HG03064 (cell line): ENCODE results near the gene AKT1.
"Not testable (repeated sequence)": the region's sequence is repeated elsewhere in the genome, so short reads cannot be mapped to it uniquely, and the experiment has no call there.

Source experiments
- ATAC-seq: cut with Tn5 transposase; IDR thresholded peaks from one replicate; pipeline ENCODE4 v1.9.1; 2021; ENCODE audit warnings: low read depth; ENCODE audit not compliant: unreplicated experiment

The AKT1 gene

DNA sequence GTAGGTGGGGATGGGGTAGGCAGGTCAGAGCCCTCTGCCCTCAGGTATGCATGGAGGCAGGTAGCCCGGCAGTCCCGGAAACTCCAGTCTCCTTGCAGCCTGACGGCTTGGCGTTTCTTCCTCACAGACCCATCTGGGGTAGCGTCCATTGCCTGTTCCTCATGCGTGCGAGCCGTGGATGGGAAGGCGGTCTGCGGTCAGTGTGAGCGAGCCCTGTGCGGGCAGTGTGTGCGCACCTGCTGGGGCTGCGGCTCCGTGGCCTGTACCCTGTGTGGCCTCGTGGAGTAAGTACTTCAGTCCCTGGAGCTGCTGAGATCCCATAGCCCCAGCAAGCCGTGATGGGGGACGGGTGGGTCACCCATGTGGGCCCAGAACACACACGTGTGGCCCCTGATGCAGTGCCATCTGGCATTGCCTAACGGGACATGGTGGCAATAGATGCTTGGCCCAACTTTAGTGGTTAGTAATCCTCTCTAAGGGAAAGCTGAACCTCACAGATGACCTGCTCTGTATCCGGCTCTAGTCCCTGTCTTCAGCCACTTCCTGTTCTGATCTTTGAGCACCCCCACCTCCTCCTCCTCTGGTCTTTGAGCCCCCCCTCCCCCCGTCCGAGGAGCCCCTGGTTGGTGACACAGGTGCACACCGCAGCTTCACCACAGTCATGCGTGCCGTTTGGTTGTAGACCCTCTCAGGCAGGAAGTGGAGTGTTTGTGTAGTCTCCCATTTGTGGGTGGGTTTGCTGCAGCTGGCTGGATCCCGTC is 38.9 kb downstream of the AKT1 start:
- ATAC-seq = no peak

DNA sequence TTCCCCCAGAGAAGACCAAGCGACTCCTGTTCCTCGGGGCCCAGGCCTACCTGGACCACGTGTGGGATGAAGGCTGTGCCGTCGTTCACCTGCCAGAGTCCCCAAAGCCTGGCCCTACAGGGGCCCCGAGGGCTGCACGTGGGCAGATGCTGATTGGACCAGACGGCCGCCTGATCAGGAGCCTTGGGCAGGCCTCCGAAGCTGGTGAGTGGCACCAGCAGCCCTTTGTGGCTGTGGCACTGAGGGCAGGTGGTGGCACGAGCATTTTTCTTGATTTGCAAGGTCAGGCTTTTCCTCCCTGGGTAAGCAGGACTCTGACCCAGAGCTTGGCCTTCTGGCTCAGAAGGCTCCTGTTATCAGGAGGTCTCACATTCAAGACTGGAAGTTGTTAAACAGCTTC is 39.9 kb downstream of the AKT1 start:
- no peak for ATAC-seq

DNA sequence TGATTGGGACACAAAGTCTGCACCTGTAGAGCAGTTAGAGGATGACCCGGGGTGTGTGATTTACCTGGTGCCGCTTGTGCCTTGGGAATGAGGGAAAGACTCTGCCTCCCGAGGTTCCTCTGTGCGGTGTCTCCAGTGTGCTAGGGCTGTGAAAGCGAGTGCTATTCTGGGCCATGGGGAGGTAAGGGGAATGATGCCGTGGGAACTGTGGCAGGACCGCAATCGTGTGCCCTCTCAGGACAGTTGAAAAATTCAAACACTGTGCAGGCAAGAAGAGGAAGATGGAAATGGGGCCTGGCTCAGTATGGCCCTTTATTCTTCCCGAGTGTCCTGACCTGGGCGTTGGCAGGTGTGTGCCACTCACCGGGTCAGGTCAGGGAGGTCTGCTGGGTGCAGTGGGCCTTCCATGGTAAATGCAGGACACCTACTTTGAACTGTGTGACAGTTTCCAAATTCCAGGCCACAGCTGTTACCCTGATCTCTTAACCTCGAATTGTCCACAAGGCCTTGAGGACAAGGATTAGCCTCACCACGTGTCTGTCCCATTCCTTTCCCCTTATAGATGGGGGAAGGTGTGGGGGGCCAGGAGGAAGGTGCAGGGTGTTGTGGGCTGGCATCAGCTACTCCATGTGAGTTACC is 41.2 kb downstream of the AKT1 start:
- ATAC-seq = no peak

DNA sequence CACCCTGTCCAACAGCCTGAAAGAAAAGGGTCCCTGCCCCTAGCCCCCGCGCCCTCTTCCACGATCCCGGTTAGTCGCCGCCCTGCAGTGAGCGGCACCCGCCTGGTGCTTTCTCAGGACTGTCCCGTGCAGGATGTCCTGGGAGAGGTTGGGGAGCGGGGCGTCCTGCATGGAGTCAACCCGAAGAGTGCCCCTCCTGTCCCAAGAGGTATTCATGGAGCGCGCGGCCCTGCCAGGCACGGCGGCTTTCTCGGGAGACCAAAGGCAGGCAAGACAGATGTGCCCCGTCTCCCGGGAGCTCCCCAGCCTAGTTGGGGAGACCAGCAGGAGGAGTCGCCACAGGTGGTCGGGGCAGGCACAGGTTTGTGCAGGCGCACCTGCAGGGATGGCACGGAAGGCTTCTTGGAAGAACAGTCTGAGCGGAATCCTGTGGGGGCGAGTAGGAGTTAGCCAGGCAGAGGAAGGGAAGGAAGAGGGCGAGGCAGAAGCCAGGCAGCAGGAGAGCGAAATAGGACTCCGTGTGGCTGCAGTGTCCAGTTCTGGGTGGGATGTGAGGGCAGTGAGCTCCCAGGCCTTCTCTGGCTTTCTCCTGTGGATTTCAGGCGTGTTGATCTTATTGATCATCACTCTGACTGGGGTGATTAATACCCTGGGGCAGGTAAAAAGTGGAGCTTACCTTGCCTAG is 41.9 kb downstream of the AKT1 start:
- no peak for ATAC-seq

DNA sequence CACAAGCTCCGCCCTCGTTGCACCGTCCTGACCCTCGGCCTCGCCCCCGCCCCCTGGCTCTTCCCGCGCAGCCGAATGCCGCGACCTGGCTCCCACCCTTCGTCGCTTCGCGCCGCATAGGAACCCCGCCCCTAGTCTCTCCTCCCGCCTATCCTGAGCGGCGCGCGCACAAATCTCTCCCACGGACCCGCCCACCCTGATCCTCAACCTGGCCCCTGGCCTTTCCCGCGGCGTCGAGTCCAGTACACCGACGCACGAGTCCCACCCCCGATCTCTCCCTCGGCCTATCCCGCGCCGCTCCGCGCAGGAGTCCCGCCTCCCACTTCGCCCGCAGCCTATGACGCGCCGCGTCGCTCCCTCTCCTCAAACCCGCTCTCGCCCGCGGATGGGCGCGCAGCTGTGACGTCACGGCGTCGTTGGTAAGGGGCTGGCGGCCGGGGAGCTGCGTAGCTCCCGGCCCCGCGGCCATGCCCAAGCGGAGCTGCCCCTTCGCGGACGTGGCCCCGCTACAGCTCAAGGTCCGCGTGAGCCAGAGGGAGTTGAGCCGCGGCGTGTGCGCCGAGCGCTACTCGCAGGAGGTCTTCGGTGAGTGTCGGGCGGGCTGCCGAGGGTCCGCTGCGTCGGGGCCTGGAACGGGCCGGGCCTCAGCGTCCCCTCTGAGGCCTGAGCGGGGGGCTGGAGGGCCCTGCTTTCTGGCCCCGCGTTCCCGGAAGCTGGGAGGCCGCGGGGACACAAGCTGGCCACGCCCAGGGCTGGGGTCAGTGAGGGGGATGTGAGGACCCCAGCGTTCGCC is 42.6 kb downstream of the AKT1 start, which contains the start of gene SIVA1:
Gene SIVA1, plus strand, starts transcription at position 413 of the 793 bp plus-strand sequence. Its CDS starts 55 bp downstream, at position 468.
- ATAC-seq = peak; percentile 83

DNA sequence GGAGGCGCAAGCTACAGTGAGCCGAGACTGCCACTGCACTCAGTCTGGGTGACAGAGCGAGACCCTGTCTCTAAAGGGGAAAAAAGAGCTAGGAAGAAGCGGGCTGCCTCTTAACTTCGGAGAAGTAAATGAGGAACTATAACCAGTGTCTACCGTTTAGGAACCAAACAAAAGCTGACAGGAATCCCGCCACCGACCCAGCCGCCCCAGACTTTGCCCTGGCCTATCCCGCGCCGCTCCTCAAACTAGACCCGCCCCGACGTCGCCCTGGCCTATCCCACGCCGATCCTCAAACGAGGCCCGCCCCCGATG is 43.2 kb downstream of the AKT1 start:
- ATAC-seq = no peak

DNA sequence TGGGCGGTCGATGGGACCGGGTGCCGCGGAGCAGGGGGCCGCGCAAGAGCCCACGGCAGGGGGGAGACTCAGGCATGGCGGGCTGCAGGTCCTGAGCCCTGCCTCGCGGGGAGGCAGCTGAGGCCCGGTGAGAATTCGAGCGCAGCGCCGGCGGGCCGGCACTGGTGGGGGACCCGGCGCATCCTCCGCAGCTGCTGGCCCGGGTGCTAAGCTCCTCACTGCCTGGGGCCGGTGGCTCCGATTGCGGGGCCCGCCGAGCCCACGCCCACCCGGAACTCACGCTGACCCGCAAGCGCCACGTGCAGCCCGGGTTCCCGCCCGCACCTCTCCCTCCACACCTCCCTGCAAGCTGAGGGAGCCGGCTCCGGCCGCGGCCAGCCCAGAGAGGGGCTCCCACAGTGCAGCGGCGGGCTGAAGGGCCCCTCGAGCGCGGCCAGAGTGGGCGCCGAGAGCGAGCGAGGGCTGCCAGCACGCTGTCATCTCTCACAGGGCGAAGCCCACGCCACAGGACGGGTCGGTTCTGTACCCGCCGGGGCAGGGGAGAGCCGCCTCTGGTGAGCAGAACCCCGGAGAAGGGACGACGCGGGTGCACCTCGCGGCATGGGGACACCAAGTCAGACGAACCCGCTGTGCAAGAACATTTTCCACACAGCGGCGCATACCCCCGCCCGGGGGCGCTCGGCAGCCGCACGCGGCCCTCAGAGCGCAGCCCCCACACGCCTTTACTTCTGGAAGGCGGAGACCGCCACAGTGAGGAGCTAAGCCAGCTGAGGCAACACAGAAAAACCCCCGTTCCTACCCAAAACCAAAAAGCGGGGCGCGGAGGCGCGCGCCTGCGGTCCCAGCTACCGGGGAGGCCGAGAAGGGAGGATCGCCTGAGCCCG is 43.8 kb downstream of the AKT1 start:
- no peak for ATAC-seq

DNA sequence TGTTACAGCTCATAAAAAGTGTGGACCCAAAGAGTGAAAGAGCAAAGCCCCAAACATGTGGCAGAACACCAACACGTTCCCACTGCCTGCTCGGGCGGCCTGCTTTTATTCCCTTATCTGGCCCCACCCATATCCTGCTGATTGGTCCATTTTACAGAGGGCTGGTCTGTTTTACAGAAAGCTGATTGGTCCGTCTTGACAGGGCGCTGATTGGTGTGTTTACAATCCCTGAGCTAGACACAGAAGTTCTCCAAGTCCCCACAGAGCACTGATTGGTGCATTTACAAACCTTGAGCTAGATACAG is 44.8 kb downstream of the AKT1 start:
- ATAC-seq = not testable (repeated sequence)

DNA sequence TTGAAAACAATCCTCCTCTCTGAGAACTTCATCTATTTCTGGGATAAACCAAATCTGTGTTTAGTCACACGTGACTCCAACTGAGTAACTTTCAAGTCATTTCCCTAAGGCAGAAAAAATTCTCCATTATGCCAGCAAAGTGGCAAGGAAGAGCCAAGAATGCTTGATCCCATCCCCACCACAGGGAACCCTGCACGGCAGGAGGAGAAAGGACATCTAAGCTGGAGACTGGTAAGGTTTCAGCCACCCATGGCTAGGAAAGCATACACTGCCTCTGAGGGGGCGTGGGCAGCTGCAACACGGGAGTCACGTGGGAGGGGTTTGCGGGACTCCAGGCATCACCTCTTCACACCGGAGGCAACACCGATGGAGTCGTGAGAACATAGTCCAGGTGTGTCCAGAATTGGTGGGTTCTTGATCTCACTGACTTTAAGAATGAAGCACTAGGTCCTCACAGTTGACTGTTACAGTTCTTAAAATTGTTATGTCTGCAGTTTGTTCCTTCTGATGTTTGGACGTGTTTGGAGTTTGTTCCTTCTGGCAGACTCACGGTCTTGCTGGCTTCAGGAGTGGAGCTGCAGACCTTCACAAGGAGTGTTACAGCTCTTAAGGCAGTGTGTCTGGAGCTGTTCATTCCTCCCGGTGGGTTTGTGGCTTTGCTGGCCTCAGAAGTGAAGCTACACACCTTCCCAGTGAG is 45.3 kb downstream of the AKT1 start:
- no peak for ATAC-seq

DNA sequence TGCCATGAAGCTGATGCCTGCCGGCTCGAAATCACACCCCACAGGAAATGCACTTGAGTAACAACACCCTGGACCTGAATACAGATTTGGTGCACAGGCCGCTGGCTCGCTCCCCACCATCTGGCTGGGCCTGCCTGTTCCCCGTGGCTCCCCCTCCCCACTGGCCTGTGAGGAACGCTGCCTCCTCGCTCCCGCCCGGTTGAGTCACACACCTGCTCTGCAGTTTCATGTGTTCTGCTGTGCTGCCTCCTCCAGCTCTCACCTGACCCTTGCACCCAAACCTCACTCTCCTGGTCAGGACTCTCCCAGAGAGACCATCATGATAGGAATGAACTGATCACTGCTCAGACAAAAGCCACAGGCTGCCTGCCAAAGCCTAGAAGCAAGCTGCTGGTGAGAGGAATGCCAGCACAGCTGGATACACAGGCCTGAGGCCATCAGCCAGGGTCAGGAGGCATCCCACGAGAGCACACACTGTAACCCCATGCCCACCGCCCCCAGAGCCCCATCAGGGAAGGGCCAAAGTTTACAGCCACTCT is 46.4 kb downstream of the AKT1 start:
- ATAC-seq = no peak

DNA sequence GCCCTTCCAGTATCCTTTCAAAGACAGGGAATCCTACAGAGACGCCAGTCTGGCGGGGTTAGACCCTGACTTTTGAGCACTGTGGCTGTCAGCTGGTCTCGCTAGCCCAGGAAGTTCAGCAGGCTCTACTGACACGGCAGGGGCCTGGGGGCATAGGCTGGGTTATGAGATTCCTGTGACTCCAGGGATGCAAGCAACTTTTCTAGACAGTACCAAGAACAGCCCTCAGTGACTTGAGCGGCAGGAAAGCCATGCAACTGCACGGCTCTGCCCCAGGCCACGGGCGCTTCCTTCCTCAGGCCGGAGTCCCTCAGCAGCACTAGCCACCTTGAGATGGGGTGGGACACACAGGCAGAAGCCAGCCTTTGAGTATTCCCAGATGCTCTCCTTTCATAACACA is 47.7 kb downstream of the AKT1 start:
- ATAC-seq = no peak

DNA sequence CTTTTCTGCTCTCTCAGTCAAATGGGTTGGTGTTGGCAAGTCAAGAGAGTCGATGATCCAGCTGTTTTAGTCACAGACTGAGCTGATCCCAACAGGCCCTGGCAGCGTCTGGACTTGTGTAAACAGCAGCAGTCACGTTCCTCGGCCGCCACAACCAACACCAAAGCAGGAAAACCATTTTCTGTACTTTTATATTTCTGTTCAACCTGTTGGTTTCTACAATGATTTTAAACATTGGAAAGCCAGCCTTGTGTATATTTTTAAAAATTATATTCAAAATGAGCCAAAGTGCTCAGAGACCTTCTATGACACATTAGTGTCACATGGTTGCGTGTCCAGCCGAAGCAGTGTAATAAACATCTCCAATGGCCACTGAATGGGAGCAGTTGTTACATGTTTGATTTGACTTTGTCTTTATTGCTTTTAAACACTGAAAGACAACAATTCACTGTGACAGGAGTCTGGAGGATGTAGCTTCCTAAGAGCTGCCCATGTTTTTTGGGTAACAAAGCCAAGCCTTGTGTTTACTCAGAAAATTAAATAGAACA is 48.5 kb downstream of the AKT1 start:
- ATAC-seq = no peak

DNA sequence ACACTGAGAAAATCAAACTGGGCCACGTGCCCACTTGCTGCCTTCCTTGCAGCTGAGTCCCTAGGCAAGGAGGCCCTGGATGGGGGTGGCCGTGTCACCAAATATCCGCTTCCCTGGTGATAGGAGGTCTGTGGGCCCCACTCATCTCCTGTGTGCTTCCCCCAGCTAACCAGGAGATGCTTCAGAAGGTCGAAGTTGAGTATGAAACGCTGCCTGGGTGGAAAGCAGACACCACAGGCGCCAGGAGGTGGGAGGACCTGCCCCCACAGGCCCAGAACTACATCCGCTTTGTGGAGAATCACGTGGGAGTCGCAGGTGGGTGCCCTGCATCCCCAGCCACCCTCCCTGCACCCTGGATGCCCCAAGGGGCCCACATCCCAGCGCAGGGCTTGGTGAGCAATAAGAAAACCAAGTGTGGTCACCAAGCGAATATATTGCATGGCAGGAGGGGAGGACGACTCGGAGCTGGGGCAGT is 49.4 kb downstream of the AKT1 start:
- no peak for ATAC-seq

DNA sequence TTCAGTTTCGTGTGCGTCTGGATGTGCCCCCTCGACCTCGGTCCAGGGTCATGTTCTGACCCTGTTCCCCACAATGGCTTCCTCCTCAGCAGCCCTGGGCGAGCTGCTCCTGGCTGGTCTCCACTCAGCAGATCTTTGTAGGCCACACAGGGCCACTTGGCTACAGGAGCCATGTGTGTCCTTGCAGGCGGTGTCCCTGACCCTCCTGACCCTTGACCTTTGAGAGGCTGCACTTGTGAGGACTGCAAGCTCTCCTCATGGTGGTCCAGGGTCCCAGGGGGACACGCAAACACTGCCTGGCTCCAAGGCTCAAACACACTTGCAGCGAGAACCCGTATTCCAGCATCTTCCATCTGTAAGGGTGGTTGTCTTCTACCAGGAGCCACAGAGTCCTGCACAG is 50.1 kb downstream of the AKT1 start:
- no peak for ATAC-seq

DNA sequence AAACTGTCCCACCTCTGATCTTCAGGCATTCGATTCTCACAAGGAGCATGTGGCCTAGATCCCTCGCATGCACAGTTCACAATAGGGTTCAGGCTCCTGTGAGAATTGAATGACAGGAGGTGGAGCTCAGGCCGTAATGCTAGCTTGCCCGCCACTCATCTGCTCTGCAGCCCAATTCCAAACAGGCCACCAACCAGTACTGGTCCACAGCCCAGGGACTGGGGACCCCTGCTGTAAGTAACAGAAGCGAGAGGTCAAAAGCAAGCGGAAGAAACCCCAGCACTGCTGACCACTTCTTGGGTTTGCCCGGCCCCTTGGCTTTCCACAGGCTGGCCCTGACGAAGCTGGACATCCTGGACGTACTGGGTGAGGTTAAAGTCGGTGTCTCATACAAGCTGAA is 51.1 kb downstream of the AKT1 start:
- no peak for ATAC-seq

DNA sequence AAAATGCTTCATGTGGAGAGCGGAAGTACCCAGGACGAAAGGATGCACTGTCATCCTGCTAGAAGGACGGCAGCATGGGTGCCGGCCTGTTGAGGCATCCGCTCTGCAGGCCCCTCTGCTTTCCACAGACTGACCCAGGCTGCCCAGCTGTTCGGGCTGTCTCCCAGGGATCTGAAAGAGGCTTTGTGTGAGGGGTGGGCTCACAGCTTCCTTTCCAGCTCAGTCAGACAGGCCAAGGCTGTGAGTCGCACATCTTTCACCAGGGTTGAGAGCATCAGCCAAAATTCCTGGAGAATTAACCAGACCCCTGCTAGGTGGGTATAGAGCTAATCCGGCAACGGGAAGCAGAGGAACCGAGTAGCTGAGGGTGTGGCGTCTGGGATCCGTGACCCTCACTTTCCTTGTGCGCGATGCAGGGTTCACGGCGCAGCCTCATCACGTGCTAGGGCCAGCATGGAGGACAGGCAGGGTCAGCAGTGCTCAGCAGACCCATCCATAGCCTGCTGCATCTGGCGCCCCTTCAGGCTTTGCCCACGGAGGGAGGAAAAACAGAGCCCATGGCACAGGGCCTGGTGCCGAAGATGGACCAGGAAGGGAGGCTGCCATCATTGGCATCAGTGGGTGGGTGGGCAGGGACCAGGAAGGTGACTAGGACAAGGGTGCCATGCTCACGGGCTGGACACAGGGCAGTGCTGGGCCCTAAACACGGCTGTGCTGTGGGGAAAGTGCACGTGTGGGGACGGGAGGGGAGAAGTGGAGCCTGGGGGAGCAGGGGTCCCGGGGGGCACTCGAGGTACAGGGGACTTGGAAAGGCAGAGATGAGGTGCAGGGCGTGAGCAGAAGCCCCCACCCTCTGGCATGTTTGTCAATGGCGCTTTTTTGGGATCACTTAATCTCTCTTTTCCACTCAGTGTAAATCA is 51.8 kb downstream of the AKT1 start:
- ATAC-seq = no peak

DNA sequence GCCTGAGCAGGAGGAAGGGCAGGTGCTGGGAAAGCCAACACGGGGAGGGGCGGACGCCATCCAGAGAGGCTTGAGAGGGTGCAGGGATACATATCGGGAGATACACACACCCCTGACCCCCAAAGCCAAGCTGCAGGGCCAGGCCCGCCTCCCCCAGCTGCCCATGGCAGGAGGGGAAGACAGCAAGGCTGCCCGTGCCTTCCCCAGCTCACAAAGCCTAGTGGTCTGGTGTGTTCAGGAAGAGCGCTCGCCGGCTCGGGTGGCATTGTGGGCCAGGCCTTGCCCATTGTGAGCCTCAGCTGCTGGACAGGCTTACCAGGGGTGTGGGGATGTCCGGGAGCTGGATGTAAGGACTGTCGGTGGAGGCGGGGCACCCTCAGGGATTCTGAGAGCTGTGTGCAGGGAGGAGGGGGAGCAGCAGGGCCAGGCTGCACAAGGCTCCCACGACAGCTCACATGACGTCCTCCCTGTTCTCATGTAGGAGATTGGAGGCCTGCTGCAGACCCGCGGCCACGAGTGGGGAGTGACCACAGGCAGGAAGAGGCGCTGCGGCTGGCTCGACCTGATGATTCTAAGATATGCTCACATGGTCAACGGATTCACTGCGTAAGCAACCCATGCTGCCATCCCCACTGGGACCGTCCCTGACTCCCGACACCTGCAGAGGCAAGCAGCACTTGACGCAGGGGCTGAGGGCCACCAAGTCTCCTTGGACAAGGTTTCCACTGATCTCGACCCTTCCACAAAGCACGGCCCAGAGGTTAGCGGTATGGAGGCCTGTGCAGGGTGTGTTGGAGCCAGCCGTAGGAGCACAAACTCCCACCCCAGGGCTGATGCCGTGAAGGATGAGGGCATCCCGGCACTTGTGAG is 52.7 kb downstream of the AKT1 start:
- no peak for ATAC-seq
